Measurements from ENCODE around the gene MAP3K19. TPM values are rescaled to one million over a fixed set of nuclear protein-coding genes. Genes with fewer than 3 reads are reported as not detected.

Gene MAP3K19
- total RNA-seq, 1 donor from 2014 or later: not detected

DNA sequence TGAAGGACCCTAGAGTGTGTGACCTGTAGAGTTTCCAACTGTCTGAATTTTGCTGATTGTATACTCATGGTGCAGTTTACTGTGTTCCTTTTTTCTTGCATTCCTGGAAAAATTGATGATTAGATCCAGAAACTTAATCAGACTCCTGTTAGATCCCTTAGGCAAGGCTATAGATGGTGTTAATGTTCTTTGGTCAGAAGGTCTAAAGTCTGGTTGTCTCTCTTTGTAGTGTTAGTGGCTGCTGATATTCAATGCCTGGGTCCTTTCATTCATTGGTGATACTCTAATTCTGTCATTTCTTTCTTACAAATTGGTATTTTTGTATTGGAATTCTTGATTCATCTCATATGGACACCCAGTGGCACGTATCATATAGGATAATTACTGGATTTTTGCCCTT, 122.3 kb downstream of the MAP3K19 start:
- DNase-seq: no peak

DNA sequence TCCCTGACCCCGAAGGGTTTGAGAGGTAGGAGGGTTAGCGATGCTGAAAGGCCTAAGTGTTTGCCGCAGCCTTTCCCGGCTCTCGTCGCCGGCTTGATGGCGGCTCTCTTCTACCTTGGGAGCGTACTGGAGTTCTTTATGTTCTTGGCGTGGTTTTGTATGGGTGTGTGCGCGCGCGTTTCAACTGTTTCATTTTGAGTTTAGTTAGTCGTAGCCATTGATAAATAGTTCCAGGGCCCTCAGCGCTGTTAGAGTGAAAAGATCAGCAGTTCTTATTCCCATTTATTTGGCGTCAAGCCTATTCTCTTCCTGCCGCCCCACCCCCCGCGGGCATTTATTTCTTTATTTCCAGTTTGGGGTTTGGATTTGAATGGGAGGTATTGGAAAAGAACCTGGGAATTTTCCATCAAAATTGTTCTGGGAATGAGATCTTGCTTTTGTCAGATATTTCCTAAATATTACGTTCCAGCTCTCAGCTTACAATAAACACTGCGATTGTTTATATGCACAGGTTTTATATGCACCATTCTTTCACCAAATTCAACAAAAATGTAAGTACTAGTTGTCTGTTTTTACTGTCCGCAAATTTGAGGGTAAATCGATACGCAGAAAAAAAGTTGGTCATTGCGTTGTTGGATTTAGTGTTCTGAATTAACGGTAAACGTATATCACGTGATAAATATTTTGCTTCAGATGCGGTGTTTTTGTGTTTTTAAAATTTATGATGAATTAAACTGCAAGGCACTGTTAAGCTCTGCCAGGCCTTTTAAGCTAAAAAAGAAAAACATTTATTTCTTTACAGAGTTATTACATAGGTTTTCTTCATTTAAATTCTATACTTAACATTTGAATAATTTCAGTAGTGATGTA, 127.7 kb downstream of the MAP3K19 start:
- peak; percentile 48 for DNase-seq

DNA sequence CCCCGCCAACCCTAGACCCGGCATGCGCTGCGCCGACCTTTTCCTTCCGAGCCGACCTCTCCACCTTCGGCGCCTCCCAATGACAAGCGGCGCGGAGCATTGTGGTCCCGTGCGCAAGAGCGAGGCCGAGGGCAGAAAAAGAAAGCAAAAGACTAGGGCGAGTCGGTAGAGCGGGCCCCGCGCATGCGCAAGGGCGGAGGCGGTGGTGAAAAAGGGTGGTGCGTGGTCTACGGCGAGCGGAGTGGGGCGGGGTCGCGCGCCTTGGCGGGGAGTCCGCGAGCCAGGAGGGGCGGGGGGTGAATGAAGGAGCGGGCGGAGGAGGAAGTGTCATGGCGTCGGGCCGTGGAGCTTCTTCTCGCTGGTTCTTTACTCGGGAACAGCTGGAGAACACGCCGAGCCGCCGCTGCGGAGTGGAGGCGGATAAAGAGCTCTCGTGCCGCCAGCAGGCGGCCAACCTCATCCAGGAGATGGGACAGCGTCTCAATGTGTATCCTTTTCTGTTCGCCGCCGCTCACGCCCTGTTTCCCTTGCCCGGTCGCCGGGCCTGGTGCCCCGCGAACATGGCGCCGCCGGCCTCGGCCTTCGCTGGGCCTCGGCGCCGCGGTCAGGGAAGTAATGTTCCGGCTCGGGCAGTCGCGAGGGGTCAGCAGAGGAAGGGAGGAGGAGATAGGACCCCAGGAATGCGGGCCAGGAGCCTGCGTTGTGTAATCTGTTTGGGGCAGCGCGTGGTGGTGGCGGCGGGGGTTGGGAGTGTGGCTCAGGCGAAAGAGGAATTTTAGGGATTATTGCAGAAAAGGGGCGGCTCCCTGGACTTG, 128.5 kb downstream of the MAP3K19 start, which contains the start of gene CCNT2:
CCNT2 (plus strand) TSS at position 297 of the 815 bp plus-strand sequence; CDS start at position 330, 33 bp downstream.
- peak; percentile 99 for DNase-seq

DNA sequence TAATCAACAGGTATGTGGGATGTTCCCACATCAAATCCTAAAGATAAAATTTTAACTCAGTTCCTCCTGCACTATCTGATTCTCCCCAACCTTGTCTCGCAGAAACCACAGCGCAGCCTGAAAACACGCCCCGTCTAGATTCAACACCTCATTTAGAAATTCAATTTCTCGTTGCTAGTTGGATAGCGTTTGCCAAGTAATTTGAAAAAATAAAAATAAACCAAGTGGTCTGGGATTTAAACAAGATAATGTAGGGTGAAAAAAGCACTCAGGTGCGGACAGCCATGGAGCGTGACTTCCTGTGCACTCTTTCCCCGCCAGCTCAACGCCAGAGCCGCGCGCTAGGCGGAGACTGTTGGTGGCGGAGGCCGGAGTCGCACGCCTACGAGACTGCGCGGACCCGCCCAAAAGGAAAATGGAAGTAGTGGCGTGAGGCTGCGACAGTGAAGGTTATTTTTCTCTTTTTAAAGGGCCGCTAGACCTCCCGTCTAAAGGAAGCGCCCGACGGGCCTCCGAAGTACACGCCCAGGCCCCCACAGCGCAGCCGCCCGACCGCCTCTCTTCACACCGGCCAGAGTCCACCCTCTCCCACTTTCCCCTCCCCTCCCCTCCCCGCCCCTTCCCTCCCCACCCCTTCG, 129.2 kb downstream of the MAP3K19 start:
- no peak for DNase-seq

DNA sequence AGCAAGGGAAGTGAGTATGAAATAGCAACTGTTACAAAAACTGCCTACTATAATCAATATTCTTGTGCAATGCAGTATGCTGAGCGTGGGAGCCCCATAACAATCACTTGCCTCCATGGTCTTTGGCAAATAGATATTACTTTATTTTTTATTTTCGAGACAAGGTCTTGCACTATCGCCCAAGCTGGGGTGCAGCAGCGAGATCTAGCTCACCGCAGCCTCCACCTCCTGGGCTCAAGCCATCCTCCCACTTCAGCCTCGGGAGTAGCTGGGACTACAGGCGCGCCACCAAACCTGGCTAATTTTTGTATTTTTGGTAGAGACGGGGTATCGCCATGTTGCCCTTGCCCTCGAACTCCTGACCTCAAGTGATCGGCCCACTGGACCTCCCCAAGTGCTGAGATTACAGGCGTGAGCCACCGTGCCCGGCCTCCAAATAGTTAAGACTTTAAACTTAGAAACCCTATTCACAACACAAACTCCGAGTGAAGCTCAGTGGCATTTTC, 129.8 kb downstream of the MAP3K19 start:
- DNase-seq: no peak

Other genes starting within 250 kb of the MAP3K19 start
- gene ACMSD, start 208.8 kb downstream of the MAP3K19 start, total RNA-seq: 0.09 and 0.34 TPM in 2 replicates
- 32.6 and 35.1 TPM in 2 replicates for gene CCNT2, start 128.6 kb downstream of the MAP3K19 start, total RNA-seq
- gene RAB3GAP1, start 4.8 kb upstream of the MAP3K19 start, total RNA-seq: 67.4 and 76.8 TPM in 2 replicates

Measured in dermis blood vessel endothelial cell (primary cell).